HCT116 (cell line): Measurements from ENCODE around the gene RPL10. TPM values are rescaled to one million over a fixed set of nuclear protein-coding genes. Genes with fewer than 3 reads are reported as not detected.
"Not testable (repeated sequence)": the region's sequence is repeated elsewhere in the genome, so short reads cannot be mapped to it uniquely, and the experiment has no call there.

ENCODE experiments used
- ATAC-seq: fragments of 200-7000 bp; cut with Tn5 transposase; 2 replicates; pipeline ENCODE4 v1.9.1; 2020; ENCODE audit warnings: mild to moderate bottlenecking, moderate library complexity
- BruUV-seq: library from RNA; stranded (reverse); fragments of 400-500 nt; replicated peaks from 2 replicates; lab custom pipeline; 2021; lab: Mats Ljungman, UMichigan
- CTCF ChIA-PET: fragments of 300-600 bp; sonication (Branson Sonifier 250); formaldehyde crosslinking; loops from one replicate; lab custom pipeline; 2021; ENCODE audit warnings: antibody characterized with exemption; lab: Charles Lee
- POLR2A ChIA-PET: fragments of 300-600, 350-600 bp; sonication (Branson Sonifier 250); formaldehyde crosslinking; loops from one replicate; lab custom pipeline; 2021; ENCODE audit warnings: antibody characterized with exemption; lab: Charles Lee
- RAD21 ChIA-PET, 2 experiments: fragments of 300-600 bp; sonication (Branson Sonifier 250); formaldehyde crosslinking; loops; one replicate each; lab custom pipeline; 2023; ENCODE audit warnings: low total read pairs in 2 of 2; ENCODE audit not compliant: uncharacterized antibody in 2 of 2, unreplicated experiment in 2 of 2, low non-redundant PET in 1 of 2; lab: Charles Lee
- DNase-seq: peaks from one replicate; pipeline ENCODE4 v3.0.0-alpha.2; 2010; ENCODE audit warnings: low read depth, low spot score
- H2AFZ ChIP-seq: fragments of 200-600 bp; shearing (Covaris generic), sonication (generic); 2 replicates; pipeline ENCODE4 v1.6.1; 2017; ENCODE audit warnings: low read depth, mixed run types, mixed read lengths, antibody characterized with exemption, low read length; ENCODE audit not compliant: poor library complexity, severe bottlenecking
- H3K27ac ChIP-seq: 2 replicates; pipeline ENCODE4 v1.5.1; 2012; ENCODE audit warnings: low read depth, low read length
- H3K27me3 ChIP-seq: fragments of 200-600 bp; sonication (generic); 2 replicates; pipeline ENCODE4 v1.6.1; 2016; ENCODE audit warnings: mixed run types, low read length, mixed read lengths; ENCODE audit not compliant: insufficient read depth
- H3K36me3 ChIP-seq, 2 experiments: fragments of 200-500 bp in 1 of 2; fragments of 200-600 bp in 1 of 2; sonication (Bioruptor generic) in 1 of 2; sonication (generic) in 1 of 2; 2 replicates each; pipeline versions ENCODE4 v1.5.1 to v1.6.1; 2014 to 2016; ENCODE audit warnings: low read length in 2 of 2, inconsistent platforms in 1 of 2, mixed read lengths in 1 of 2, mixed run types in 1 of 2; ENCODE audit not compliant: insufficient read depth in 2 of 2, control insufficient read depth in 1 of 2
- H3K4me1 ChIP-seq, 2 experiments: fragments of 200-600 bp in 1 of 2; sonication (generic) in 1 of 2; 2 replicates each; pipeline versions ENCODE4 v1.5.1 to v1.6.1; 2012 to 2017; ENCODE audit warnings: low read length in 2 of 2, inconsistent platforms in 1 of 2, mild to moderate bottlenecking in 1 of 2, mixed read lengths in 1 of 2, mixed run types in 1 of 2, moderate library complexity in 1 of 2; ENCODE audit not compliant: insufficient read depth in 2 of 2, control insufficient read depth in 1 of 2
- H3K4me2 ChIP-seq: fragments of 200-600 bp; sonication (generic); 2 replicates; pipeline ENCODE4 v1.6.1; 2017; ENCODE audit warnings: mixed run types, low read length, mixed read lengths
- H3K4me3 ChIP-seq, 2 experiments: fragments of 200-600 bp in 1 of 2; sonication (generic) in 1 of 2; replicated peaks in 1 of 2; 2 replicates each; pipeline ENCODE4 v1.5.1; 2011 to 2016; ENCODE audit warnings: low read length in 2 of 2, control low read depth in 1 of 2, low read depth in 1 of 2, mild to moderate bottlenecking in 1 of 2, mixed read lengths in 1 of 2, mixed run types in 1 of 2
- H3K79me2 ChIP-seq: fragments of 200-600 bp; sonication (generic); 2 replicates; pipeline ENCODE4 v1.6.1; 2017; ENCODE audit warnings: mild to moderate bottlenecking, mixed run types, low read length, moderate library complexity, mixed read lengths; ENCODE audit not compliant: insufficient read depth
- H3K9ac ChIP-seq: fragments of 200-600 bp; sonication (generic); 2 replicates; pipeline ENCODE4 v1.6.1; 2016; ENCODE audit warnings: low read length, mixed read lengths
- H3K9me2 ChIP-seq: fragments of 200-600 bp; sonication (generic), shearing (Covaris generic); 2 replicates; pipeline ENCODE4 v1.6.1; 2017; ENCODE audit warnings: mixed run types, mild to moderate bottlenecking, moderate library complexity; ENCODE audit not compliant: insufficient read depth
- H3K9me3 ChIP-seq, 2 experiments: fragments of 200-500 bp in 1 of 2; fragments of 200-600 bp in 1 of 2; sonication (Bioruptor generic) in 1 of 2; sonication (generic) in 1 of 2; 2 replicates each; pipeline ENCODE4 v1.6.1; 2014 to 2017; ENCODE audit warnings: low read length in 2 of 2, mixed read lengths in 2 of 2, inconsistent platforms in 1 of 2, low read depth in 1 of 2, mild to moderate bottlenecking in 1 of 2, mixed run types in 1 of 2, moderate library complexity in 1 of 2; ENCODE audit not compliant: control insufficient read depth in 1 of 2, insufficient read depth in 1 of 2
- H4K20me1 ChIP-seq: fragments of 200-600 bp; sonication (generic), shearing (Covaris generic); 2 replicates; pipeline ENCODE4 v1.6.1; 2017; ENCODE audit warnings: mixed run types, mild to moderate bottlenecking, moderate library complexity; ENCODE audit not compliant: insufficient read depth
- intact Hi-C: fragments of 100-400 bp; cut with micrococcal nuclease; formaldehyde crosslinking; loops from 2 replicates; pipeline ENCODE4 v1.10.0; 2022
- total RNA-seq: library from RNA; stranded (reverse); gene quantifications from one replicate; pipeline ENCODE4 v1.2.1, GENCODE V29; 2021; ENCODE audit not compliant: unreplicated experiment

The RPL10 gene
- total RNA-seq, 1 experiment from 2014 or later: 3,069 TPM

DNA sequence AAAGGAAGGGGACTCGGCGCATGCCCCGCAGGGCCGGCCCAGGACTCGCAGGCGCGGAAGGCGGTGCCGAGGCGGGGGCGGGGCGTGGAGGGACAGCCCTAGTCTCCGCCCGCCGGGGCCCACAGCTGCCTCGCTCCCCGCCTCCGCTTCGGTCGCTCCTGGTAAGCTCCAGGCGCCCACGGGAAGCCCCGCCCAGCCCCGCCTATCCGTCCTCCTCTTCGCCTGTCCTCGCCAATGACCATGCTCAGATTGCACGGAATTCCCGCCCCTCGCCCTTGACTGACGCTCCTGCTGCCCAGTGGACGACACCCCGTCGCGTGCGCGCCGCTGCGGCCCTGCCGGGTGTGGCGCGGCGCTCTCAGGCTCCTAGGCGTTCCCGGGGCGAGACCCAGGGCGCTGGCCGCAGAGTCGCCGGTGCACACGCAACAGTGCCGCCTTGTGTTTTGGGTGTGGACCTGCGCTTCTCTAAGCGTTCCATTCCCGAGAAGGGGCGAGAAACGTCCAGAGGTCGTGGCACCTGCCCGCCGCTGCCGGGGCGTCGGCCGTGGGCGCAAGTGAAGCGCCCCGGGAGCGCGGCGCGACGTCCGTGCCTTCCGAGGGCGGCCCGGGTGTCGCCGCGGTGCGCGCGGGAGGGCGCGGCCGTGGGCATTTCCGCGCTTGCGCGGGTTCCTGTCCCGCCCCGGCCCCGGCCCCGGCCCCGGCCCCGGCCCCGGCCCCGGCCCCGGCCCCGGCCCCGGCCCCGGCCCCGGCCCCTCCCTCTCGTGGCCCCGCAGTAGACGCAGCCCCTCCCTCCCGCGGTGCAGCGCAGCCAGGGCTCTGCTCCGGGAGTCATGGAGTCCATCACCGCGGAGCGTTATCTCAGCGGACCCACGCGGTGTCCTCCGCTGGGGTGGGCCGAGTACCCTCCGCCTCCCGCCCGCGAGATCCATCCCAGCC lies 8.1 kb upstream of the RPL10 start:
- POLR2A ChIA-PET, H3K9me2 ChIP-seq, H3K36me3 ChIP-seq, CTCF ChIA-PET, H3K9ac ChIP-seq, DNase-seq, H4K20me1 ChIP-seq, H3K79me2 ChIP-seq, H3K4me3 ChIP-seq, H3K27ac ChIP-seq, H2AFZ ChIP-seq, H3K4me1 ChIP-seq, H3K27me3 ChIP-seq, RAD21 ChIA-PET, H3K4me2 ChIP-seq, BruUV-seq, H3K9me3 ChIP-seq: not testable (repeated sequence)
- ATAC-seq: peak; percentile 83
- intact Hi-C loops: loop anchor here (10.0 kb wide), 1 partner anchor 415 kb away; the partner anchor contains the start of genes HCFC1 and TMEM187

DNA sequence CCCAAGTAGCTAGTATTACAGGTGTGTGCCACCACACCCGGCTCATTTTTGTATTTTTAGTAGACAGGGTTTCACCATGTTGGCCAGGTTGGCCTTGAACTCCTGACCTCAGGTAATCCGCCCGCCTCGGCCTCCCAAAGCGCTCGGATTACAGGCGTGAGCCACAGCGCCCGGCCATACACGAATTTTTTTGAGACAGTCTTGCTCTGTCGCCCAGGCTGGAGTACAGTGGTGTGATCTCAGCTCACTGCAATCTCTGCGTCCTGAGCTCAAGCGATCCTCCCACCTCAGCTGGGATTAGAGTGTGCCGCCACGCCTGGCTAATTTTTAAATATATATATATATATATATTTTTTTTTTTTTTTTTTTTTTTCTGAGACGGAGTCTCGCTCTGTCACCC lies 1.8 kb upstream of the RPL10 start:
- peaks cover 0 to 27% of the 10 kb centered on the region in 2 experiments; a peak in 1 of 4 replicates for H3K36me3 ChIP-seq
- H3K4me3 ChIP-seq: peak overlapping the region in 1 of 2 experiments; percentile 84; a peak in 2 of 4 replicates
- RAD21 ChIA-PET, H3K9me3 ChIP-seq, DNase-seq, H3K9ac ChIP-seq, H4K20me1 ChIP-seq, BruUV-seq, ATAC-seq, H2AFZ ChIP-seq, CTCF ChIA-PET, H3K9me2 ChIP-seq, H3K27me3 ChIP-seq: not testable (repeated sequence)
- peak overlapping the region; percentile 92 for H3K27ac ChIP-seq
- H3K4me2 ChIP-seq: peak overlapping the region; percentile 33; the same call in 1 of the 2 replicates
- H3K79me2 ChIP-seq: peaks cover 19% of the 10 kb centered on the region
- POLR2A ChIA-PET: interaction anchor here (0.6 to 2.5 kb wide), 3 partner anchors 23 to 28 kb away, joined by 3 to 12 read pairs (median 5); no protein-coding TSS in a partner anchor
- peaks cover 0 to 23% of the 10 kb centered on the region in 2 experiments; a peak in 2 of 4 replicates for H3K4me1 ChIP-seq
- intact Hi-C loops: loop anchor here (10.0 kb wide), 1 partner anchor 422 kb away; the partner anchor contains the start of genes HCFC1 and TMEM187
